Activated naive CD8-positive, alpha-beta T cell treated with anti-CD3 and anti-CD28 coated beads for 36 hours (primary cell): ENCODE results near the gene KRT35. TPM values are rescaled to one million over a fixed set of nuclear protein-coding genes. Genes with fewer than 3 reads are reported as not detected.
"Not testable (repeated sequence)": the region's sequence is repeated elsewhere in the genome, so short reads cannot be mapped to it uniquely, and the experiment has no call there.

ENCODE experiments used
- DNase-seq: peaks from one replicate; pipeline ENCODE4 v3.0.0; 2021
- H3K27ac Mint-ChIP-seq: one replicate; pipeline ENCODE4 v1.8.0; 2022; ENCODE audit warnings: mild to moderate bottlenecking, moderate library complexity, mixed read lengths
- H3K27me3 Mint-ChIP-seq: one replicate; pipeline ENCODE4 v1.8.0; 2022; ENCODE audit warnings: mild to moderate bottlenecking, mixed read lengths
- H3K36me3 Mint-ChIP-seq: one replicate; pipeline ENCODE4 v1.8.0; 2021; ENCODE audit warnings: mild to moderate bottlenecking, mixed read lengths
- H3K4me1 Mint-ChIP-seq: one replicate; pipeline ENCODE4 v1.8.0; 2021; ENCODE audit warnings: mixed read lengths
- H3K4me3 Mint-ChIP-seq: one replicate; pipeline ENCODE4 v1.8.0; 2022; ENCODE audit warnings: mild to moderate bottlenecking, moderate library complexity, mixed read lengths
- H3K9me3 Mint-ChIP-seq: one replicate; pipeline ENCODE4 v1.8.0; 2022; ENCODE audit warnings: mixed read lengths
- total RNA-seq, 2 experiments: library from RNA; stranded (reverse); gene quantifications; one replicate each; pipeline ENCODE4 v1.2.3, GENCODE V29; 2021

KRT35 gene
- total RNA-seq, 2 experiments from 2014 or later: not detected

DNA sequence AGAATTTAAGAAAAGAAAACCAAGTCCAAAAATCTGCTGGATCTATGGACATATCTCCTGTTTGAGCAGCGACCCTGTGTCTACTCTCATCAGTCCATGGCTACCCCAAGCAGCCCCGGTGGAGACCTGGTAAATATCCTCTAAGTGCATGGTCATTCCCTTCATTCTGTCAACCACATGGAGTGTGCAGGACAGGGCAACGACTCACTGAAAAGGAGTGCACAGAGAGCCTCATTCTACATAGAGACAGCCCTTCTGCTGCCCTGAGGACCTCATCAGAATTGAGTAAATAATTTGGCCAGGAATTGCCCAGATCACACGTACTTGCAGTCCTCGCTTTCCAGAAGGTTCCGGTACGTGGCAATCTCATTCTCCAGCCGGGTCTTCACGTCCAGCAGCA is 43.2 kb downstream of the KRT35 start:
- no peak for DNase-seq
- Mint-ChIP-seq H3K4me1 (no peaks in the 10 kb centered on the region), H3K27ac (no peak overlapping the region), H3K9me3 (no peaks in the 10 kb centered on the region), H3K4me3 (no peak overlapping the region), H3K27me3 (no peaks in the 10 kb centered on the region), H3K36me3 (no peaks in the 10 kb centered on the region)

DNA sequence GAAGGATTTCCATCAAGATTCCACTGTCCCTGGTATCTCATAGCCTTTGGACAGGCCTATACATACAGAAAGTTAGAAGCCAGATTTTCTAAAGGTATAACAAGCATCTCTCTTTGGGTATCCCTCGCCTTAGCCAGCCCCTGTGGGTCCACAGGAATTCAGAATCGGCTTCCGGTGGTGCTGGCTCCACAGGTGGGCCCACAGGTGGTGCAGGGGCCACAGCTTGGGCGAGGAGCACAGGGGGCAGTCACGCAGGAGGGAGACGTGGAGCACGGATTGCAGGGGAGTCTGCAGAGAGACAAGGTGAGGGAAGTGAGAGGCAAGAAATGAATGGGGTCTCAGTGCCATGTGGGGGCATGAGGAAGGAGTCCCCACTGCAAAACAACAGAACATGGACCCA is 43.7 kb downstream of the KRT35 start:
- Mint-ChIP-seq H3K4me3 (no peak overlapping the region), H3K9me3 (no peaks in the 10 kb centered on the region), H3K27me3 (no peaks in the 10 kb centered on the region), H3K36me3 (no peaks in the 10 kb centered on the region), H3K4me1 (no peaks in the 10 kb centered on the region), H3K27ac (no peak overlapping the region)
- no peak for DNase-seq

- Mint-ChIP-seq H3K36me3 (no peaks in the 10 kb centered on the region), H3K27me3 (no peaks in the 10 kb centered on the region), H3K4me1 (no peaks in the 10 kb centered on the region), H3K4me3 (no peak overlapping the region), H3K27ac (no peak overlapping the region), H3K9me3 (no peaks in the 10 kb centered on the region)
- no peak for DNase-seq
Measured at GRCh38 chr17:41434415-41434814, 46.5 kb downstream of the KRT35 start.

DNA sequence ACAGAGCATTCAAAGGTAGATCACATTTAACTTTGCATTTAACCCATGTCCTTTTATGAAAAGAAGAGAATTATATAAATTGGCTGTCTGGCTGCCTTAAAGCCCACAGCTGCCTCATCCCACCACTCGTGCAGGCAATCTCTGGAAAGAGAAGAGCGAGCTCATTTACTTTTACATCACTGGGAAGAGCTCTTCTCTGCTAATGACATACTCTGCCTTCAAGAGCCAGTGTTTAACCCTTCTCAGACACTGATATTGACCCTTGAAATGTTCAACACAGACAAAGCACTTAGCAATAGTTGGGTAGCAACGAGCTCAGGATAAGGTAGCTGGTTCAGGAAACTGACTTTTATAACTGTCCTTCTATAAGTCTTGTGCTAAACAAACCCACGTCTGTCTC is 46.9 kb downstream of the KRT35 start:
- no peaks in the 10 kb centered on the region for H3K36me3 Mint-ChIP-seq
- no peak for DNase-seq
- no peaks in the 10 kb centered on the region for H3K4me1 Mint-ChIP-seq
- no peaks in the 10 kb centered on the region for H3K27me3 Mint-ChIP-seq
- H3K4me3 Mint-ChIP-seq: no peak overlapping the region
- no peak overlapping the region for H3K27ac Mint-ChIP-seq
- H3K9me3 Mint-ChIP-seq: no peaks in the 10 kb centered on the region

GRCh38 chr17:41433586-41433985 is 47.4 kb downstream of the KRT35 start:
- Mint-ChIP-seq H3K36me3 (no peaks in the 10 kb centered on the region), H3K27ac (no peak overlapping the region), H3K9me3 (no peaks in the 10 kb centered on the region), H3K4me3 (no peak overlapping the region), H3K4me1 (no peaks in the 10 kb centered on the region), H3K27me3 (no peaks in the 10 kb centered on the region)
- DNase-seq: no peak

DNA sequence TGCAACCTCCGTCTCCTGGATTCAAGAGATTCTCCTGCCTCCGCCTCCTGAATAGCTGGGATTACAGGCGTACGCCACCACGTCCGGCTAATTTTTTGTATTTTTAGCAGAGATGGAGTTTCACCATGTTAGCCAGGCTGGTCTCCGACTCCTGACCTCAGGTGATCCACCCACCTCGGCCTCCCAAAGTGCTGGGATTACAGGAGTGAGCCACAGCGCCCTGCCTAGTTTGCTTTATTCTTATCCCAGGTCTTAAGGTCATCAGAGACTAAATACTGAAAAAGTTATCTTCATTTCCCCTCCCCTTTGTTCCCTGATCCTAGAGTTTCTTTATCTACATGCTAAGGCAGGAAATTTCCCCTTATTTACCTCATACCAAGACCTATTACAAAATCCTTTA is 50.6 kb downstream of the KRT35 start:
- H3K9me3 Mint-ChIP-seq, H3K4me1 Mint-ChIP-seq, H3K27me3 Mint-ChIP-seq, DNase-seq, H3K36me3 Mint-ChIP-seq, H3K27ac Mint-ChIP-seq, H3K4me3 Mint-ChIP-seq: not testable (repeated sequence)

- Mint-ChIP-seq H3K4me1 (no peaks in the 10 kb centered on the region), H3K4me3 (no peak overlapping the region), H3K27ac (no peak overlapping the region), H3K36me3 (no peaks in the 10 kb centered on the region), H3K27me3 (no peaks in the 10 kb centered on the region), H3K9me3 (no peaks in the 10 kb centered on the region)
- no peak for DNase-seq
Measured at GRCh38 chr17:41429667-41430066, 51.3 kb downstream of the KRT35 start.

DNA sequence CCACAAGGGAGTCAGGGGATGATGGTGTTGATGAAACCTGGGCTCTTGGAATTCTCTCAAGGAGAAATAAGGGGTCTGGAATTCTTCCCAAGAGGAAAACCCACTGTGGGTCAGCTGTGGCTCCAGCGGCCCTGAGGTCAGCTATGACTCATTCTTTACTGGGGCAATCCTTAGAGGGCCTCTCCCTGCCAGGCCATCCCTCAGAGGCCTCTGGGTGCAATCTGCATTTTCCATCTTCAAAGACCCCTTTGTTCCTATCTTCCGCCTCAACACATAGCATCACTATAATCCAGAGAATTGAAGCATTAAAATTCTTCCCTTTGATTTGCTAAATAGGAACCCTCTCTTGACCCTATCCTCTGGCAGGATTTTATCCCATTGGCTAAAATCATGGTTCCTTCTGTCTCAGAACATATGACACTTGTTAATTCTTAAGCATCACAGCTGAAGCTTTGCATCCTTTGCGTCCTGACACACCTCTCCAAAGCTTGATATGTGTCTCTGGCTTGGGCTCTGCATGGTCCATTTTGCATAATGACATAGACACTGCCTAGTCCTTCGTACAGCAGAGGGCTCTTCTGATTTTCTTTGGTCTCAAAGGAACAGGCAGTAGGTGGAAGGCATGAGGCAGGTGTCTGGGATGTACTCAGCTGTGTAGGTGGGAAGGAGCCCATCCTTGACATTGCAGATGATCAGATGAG is 52.2 kb downstream of the KRT35 start:
- no peaks in the 10 kb centered on the region for H3K36me3 Mint-ChIP-seq
- H3K4me3 Mint-ChIP-seq: no peak overlapping the region

More for the DNA sequence above, 52.2 kb downstream of the KRT35 start:
- no peak for DNase-seq
- no peaks in the 10 kb centered on the region for H3K4me1 Mint-ChIP-seq
- H3K27me3 Mint-ChIP-seq: no peaks in the 10 kb centered on the region
- no peaks in the 10 kb centered on the region for H3K9me3 Mint-ChIP-seq
- H3K27ac Mint-ChIP-seq: no peak overlapping the region

Other genes with a start within 250 kb of the KRT35 start
- not detected for gene KRTAP9-3, start 248.7 kb downstream of the KRT35 start, total RNA-seq
- not detected for gene KRTAP9-8, start 243.2 kb downstream of the KRT35 start, total RNA-seq
- not detected for gene KRTAP9-4, start 231.5 kb downstream of the KRT35 start, total RNA-seq
- gene KRTAP9-9, start 225.8 kb downstream of the KRT35 start, total RNA-seq: not detected
- not detected for gene KRTAP9-6, start 215.8 kb downstream of the KRT35 start, total RNA-seq
- not detected for gene KRTAP9-7, start 205.5 kb downstream of the KRT35 start, total RNA-seq
- gene KRTAP29-1, start 178.3 kb downstream of the KRT35 start, total RNA-seq: not detected
- gene KRTAP16-1, start 171.8 kb downstream of the KRT35 start, total RNA-seq: not detected
- not detected for gene KRTAP17-1, start 165.4 kb downstream of the KRT35 start, total RNA-seq
- gene KRT33A, start 130.3 kb downstream of the KRT35 start, total RNA-seq: not detected
- not detected for gene KRT33B, start 111.3 kb downstream of the KRT35 start, total RNA-seq
- gene KRT34, start 98.8 kb downstream of the KRT35 start, total RNA-seq: not detected
- not detected for gene KRT31, start 83.5 kb downstream of the KRT35 start, total RNA-seq
- gene KRT37, start 56.6 kb downstream of the KRT35 start, total RNA-seq: not detected
- gene KRT38, start 40.2 kb downstream of the KRT35 start, total RNA-seq: not detected
- not detected for gene KRT32, start 13.8 kb downstream of the KRT35 start, total RNA-seq
- not detected for gene KRT36, start 8.8 kb upstream of the KRT35 start, total RNA-seq
- gene KRT13, start 24.5 kb upstream of the KRT35 start, total RNA-seq: not detected
- gene KRT15, start 37.7 kb upstream of the KRT35 start, total RNA-seq: not detected
- not detected for gene KRT19, start 47.2 kb upstream of the KRT35 start, total RNA-seq
- not detected for gene KRT9, start 90.9 kb upstream of the KRT35 start, total RNA-seq
- gene KRT14, start 105.7 kb upstream of the KRT35 start, total RNA-seq: not detected
- gene KRT16, start 131.6 kb upstream of the KRT35 start, total RNA-seq: not detected
- gene KRT17, start 143.4 kb upstream of the KRT35 start, total RNA-seq: not detected
- 1,000 to 10,000 TPM; 1,196 to 1,277 TPM for gene EIF1, start 207.7 kb upstream of the KRT35 start, total RNA-seq
- gene GAST, start 231.2 kb upstream of the KRT35 start, total RNA-seq: not detected